Esophagus muscularis mucosa (tissue), 4 donors: Measurements from ENCODE around the gene MRPS31. TPM values are rescaled to one million over a fixed set of nuclear protein-coding genes. Genes with fewer than 3 reads are reported as not detected.

ENCODE experiments used
- DNase-seq: peaks from one replicate; pipeline ENCODE4 v3.0.0-alpha.2; 2017; ENCODE audit errors: extremely low spot score
- H3K27ac ChIP-seq, 4 donors: fragments of 200-600 bp; sonication (generic); replicated peaks in 1 of 4; 1 replicate in 3 of 4; 2 replicates in 1 of 4; pipeline ENCODE4 v1.5.1; 2016 to 2019; ENCODE audit warnings: mild to moderate bottlenecking in 1 of 4
- H3K27me3 ChIP-seq, 4 donors: fragments of 200-600 bp; sonication (generic); one replicate each; pipeline versions ENCODE4 v1.5.1 to v1.6.0; 2016 to 2019
- H3K36me3 ChIP-seq, 4 donors: fragments of 200-600 bp; sonication (generic); one replicate each; pipeline ENCODE4 v1.5.1; 2016 to 2019
- H3K4me1 ChIP-seq, 4 donors: fragments of 200-600 bp; sonication (generic); one replicate each; pipeline ENCODE4 v1.5.1; 2016 to 2019
- H3K4me3 ChIP-seq, 4 donors: fragments of 200-600 bp; sonication (generic); 1 replicate in 2 of 4; 2 replicates in 2 of 4; pipeline ENCODE4 v1.5.1; 2016 to 2019; ENCODE audit warnings: mild to moderate bottlenecking in 4 of 4, moderate library complexity in 1 of 4
- H3K9me3 ChIP-seq, 4 donors: fragments of 200-600 bp; sonication (generic); 1 replicate in 3 of 4; 2 replicates in 1 of 4; pipeline ENCODE4 v1.5.1; 2016 to 2019
- CTCF ChIP-seq, 3 experiments: fragments of 200-600 bp in 2 of 3; fragments of 450-650 bp in 1 of 3; sonication (generic) in 2 of 3; IDR thresholded peaks; one replicate each; pipeline ENCODE4 v1.5.1; 2017 to 2019; ENCODE audit warnings: antibody characterized with exemption in 3 of 3, mild to moderate bottlenecking in 2 of 3, moderate library complexity in 1 of 3
- EP300 ChIP-seq: sonication (generic); formaldehyde crosslinking; IDR thresholded peaks from one replicate; pipeline ENCODE4 v1.6.1; 2017; ENCODE audit warnings: antibody characterized with exemption
- POLR2A ChIP-seq: fragments of 450-650 bp; IDR thresholded peaks from one replicate; pipeline ENCODE4 v1.6.1; 2017; ENCODE audit warnings: antibody characterized with exemption, moderate library complexity, mild to moderate bottlenecking, low read depth
- POLR2AphosphoS5 ChIP-seq, 2 donors: sonication (generic); formaldehyde crosslinking; IDR thresholded peaks; one replicate each; pipeline ENCODE4 v1.6.1; 2017; ENCODE audit warnings: antibody characterized with exemption in 2 of 2
- WGBS: methylation state at CpG from one replicate; pipeline ENCODE4 v1.1.5; 2018; 5-methylcytosine and 5-hydroxymethylcytosine counted together
- intact Hi-C: fragments of 100-400 bp; cut with DNase I; formaldehyde crosslinking; loops from one replicate; pipeline ENCODE4 v1.15.1; 2023
- total RNA-seq, 4 donors: library from RNA; depleted of rRNA; stranded (reverse); fragments of >200 nt; gene quantifications; one replicate each; pipeline versions ENCODE4 v1.1.0 to v1.2.1, GENCODE V29; 2016

The MRPS31 gene
- total RNA-seq, 4 donors from 2014 or later: 9.9 to 14.6 (median 13.8) TPM

GRCh38 chr13:40780822-40781401 is 9.9 kb upstream of the MRPS31 start:
- TF ChIP-seq POLR2AphosphoS5 (IDR thresholded peaks at IDR 0.05) (no peak), POLR2A (no peak), EP300 (no peak), CTCF (IDR thresholded peaks at IDR 0.05) (no peak)
- Histone ChIP-seq H3K4me3 (no peak overlapping the region), H3K27me3 (no peaks in the 10 kb centered on the region), H3K9me3 (no peaks in the 10 kb centered on the region), H3K4me1 (peaks cover 4 to 11% (median 7%) of the 10 kb centered on the region in 4 donors), H3K27ac (no peak overlapping the region), H3K36me3 (no peaks in the 10 kb centered on the region)
- no peak for DNase-seq
- intact Hi-C loops: loop anchor here (10.0 kb wide), 1 partner anchor 144 kb away; no protein-coding TSS in a partner anchor
- 75% methylated on average over 14 of the region's 14 CpGs for WGBS

GRCh38 chr13:40779796-40780285 is 8.9 kb upstream of the MRPS31 start:
- no peak for DNase-seq
- Histone ChIP-seq H3K4me1 (peaks cover 4 to 11% (median 7%) of the 10 kb centered on the region in 4 donors), H3K27me3 (no peaks in the 10 kb centered on the region), H3K36me3 (no peaks in the 10 kb centered on the region), H3K4me3 (no peak overlapping the region), H3K9me3 (no peaks in the 10 kb centered on the region), H3K27ac (no peak overlapping the region)
- WGBS: 94% methylated on average over 5 of the region's 5 CpGs
- intact Hi-C loops: loop anchor here (10.0 kb wide), 2 partner anchors 145 to 285 kb away; partner anchors contain the start of gene WBP4
- TF ChIP-seq CTCF (IDR thresholded peaks at IDR 0.05): no peak

GRCh38 chr13:40779049-40779448 is 8.1 kb upstream of the MRPS31 start:
- 49% methylated on average over 4 of the region's 4 CpGs for WGBS
- no peak overlapping the region for H3K4me3 ChIP-seq
- no peaks in the 10 kb centered on the region for H3K36me3 ChIP-seq
- no peaks in the 10 kb centered on the region for H3K27me3 ChIP-seq
- peaks cover 4 to 11% (median 7%) of the 10 kb centered on the region in 4 donors for H3K4me1 ChIP-seq
- intact Hi-C loops: loop anchor here (10.0 kb wide), 1 partner anchor 286 kb away; the partner anchor contains the start of gene WBP4
- TF ChIP-seq POLR2AphosphoS5 (IDR thresholded peaks at IDR 0.05) (no peak), CTCF (IDR thresholded peaks at IDR 0.05) (no peak), EP300 (no peak), POLR2A (no peak)
- H3K27ac ChIP-seq: no peak overlapping the region
- H3K9me3 ChIP-seq: no peaks in the 10 kb centered on the region
- no peak for DNase-seq

- 70% methylated on average over 3 of the region's 3 CpGs for WGBS
- no peak for DNase-seq
- intact Hi-C loops: loop anchor here (10.0 kb wide), 1 partner anchor 287 kb away; the partner anchor contains the start of gene WBP4
- Histone ChIP-seq H3K4me1 (peaks cover 4 to 11% (median 7%) of the 10 kb centered on the region in 4 donors), H3K27me3 (no peaks in the 10 kb centered on the region), H3K4me3 (no peak overlapping the region), H3K36me3 (no peaks in the 10 kb centered on the region), H3K9me3 (no peaks in the 10 kb centered on the region), H3K27ac (no peak overlapping the region)
- no peak for TF ChIP-seq CTCF (IDR thresholded peaks at IDR 0.05)
- no peak for TF ChIP-seq POLR2AphosphoS5 (IDR thresholded peaks at IDR 0.05)
- no peak for TF ChIP-seq EP300
- TF ChIP-seq POLR2A: no peak
Observed at GRCh38 chr13:40777809-40778175, 6.8 kb upstream of the MRPS31 start.
